ENCODE results near the gene N4BP3.
"Not testable (repeated sequence)": the region's sequence is repeated elsewhere in the genome, so short reads cannot be mapped to it uniquely, and the experiment has no call there.

Gene N4BP3

DNA sequence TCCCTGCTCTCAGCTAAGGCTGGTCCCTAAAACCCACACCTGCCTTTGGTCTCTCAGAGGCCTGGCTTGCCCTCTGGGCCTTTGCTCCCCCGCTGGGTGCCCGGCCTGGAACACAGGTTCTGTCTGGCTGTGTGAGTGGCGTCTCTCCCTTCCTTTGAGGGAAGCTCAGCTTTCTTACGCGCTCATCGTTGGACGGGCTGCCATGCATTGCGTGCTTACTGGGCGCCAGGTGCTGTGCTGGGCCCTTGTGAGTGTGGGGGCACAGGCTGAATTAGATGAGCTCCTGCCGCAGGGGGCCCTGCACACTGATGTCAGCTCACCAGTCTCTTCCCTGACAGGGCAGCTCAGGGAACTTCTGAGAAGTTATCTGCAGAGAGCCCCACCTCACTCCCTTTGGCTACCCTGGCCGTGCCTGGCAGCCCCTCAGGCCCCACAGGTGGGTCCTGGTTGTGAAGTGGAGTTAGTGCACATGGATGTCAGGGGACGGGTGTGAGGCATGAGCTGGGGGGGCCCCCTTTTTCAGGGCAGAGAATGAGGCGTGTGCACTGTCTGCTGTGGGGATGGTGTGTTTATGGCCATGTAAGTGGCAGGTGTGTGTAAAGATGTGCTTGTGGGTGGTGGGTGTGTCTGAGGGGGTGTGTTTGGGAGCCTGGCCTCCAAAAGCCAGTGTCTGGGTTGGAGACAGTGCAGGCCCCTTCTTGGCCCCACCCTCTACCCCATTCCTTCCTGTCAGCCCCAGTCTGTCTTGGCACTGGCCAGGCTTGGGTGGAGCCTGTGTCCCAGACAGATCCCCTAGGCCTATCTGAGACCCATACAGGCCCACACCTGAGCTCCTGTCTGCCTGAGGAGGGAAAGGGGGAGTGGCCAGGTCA is 10.0 kb downstream of the N4BP3 start:
- DNase-seq, result no peak

DNA sequence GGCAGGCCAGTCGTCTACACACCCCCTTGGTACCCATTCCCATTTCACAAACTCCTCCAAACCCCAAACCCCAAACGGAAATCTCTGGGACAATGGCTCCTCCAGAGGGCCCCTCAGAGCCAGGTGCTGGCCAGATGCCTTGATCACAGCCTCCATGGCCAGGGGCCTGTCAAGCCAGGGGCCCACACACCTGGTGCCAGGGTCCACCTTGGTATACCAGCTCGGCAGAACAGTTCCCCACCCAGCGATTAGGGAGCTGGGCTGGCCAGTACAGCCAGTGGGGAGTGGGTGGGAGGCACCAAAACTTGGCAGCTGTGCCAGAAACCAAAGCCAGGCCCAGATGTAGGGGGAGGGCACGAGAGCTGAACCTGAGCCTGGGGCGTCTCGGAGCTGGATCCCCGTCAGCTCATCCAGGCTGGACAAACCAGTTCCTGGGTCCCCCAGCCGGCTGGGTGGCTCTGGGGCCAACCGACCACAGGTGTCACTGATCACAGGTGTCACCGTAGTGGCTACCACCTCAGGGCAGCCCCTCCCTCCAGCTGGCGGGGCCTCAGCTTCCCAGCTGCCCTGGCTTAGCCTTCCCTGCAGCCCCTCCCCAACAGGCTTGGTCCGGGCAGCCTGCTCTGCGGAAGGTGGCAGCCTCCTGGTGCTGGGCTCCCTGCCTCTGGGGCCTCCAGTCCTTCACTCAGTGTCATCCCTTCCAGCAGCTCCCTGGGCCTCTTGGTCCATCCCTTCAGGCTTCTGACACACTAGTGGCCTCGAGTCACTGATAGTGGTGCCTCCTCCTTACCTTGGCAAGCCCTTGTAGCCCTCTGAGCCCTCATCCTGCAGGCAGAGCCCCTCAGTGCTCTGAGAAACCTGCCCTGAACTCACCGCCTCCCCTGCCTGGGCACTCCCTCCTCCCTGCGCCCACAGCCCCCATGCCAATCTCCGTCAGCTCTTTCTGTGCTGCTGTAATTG is 10.9 kb downstream of the N4BP3 start:
- DNase-seq, result no peak

DNA sequence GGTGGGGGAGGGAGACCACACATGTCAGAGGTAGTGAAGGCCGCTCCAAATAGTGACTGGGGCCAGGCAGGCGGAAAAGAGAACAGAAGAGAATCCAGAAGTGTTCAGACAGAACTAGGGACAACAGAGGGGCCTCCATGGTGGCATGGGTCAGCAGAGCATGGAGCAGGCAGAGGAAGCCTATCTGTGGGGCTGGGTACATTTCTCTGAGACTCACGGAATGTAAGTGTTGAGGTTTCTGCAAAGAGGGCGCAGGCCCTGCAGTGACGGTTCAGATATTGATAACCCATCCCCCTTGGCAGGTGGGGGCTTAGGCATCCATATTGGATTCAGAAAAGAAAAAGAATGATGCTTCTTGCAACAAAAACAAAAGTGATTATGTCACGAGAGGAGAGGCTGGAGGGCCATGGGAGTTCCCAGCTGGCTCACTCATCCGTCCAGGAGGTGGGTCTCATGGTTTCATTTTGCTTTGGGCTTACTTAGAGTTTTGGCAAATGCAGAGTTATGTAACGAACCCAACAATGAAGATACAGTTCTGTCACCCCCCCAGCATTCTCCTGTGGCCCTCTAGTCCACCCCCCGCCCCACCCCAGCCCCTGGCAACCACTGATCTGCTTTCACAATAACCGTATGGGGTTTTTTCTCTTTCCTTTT is 12.0 kb downstream of the N4BP3 start:
- no peak for DNase-seq

DNA sequence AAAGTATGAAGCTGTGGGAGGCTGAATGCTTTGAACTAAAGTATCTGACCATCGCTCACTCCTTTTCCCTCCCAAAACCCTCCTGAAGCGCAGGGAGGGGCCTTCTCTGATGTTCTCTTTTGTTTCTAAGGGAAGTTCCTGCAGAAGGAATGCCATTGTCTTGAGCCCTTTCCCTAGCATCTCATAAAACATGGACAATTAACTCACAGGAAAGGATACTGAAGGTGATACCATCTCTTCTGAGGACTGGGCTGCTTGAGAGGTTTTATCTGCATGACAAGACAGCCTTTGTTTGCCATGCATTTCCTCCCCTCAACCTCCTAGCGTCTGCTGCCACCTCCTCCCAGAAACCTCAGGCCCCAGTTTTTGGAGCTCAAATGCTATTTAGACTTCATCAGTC is 13.2 kb downstream of the N4BP3 start:
- no peak for DNase-seq

DNA sequence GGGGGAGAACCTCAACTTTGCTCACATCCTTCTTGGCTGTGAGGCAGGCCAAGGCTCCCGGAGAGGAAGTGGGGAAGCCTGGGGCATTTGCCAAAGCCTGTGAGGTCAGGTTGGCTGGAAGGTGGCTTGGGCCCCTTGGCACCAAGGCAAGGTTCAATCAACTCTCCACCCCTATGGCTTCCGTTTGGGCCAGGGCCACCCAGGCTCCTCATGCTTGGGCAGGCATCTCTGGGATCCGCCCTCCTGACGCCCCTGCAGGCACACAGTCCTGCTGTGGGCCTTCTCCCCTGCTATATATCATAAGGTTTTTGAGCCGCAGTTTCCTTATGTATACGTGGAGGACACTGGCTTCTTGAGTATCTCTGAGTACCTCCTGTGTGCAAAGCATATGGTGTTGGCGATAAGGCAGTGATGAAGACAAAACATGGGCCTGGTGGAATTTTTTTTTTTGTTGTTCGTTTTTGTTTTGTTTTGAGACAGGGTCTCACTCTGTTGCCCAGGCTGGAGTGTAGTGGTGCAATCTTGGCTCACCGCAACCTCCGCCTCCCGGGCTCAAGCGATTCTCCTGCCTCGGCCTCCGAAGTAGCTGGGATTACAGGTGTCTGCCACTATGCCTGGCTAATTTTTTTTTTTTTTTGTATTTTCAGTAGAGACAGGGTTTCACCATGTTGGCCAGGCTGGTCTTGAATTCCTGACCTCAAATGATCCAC is 14.1 kb downstream of the N4BP3 start:
- DNase-seq, result not testable (repeated sequence)

DNA sequence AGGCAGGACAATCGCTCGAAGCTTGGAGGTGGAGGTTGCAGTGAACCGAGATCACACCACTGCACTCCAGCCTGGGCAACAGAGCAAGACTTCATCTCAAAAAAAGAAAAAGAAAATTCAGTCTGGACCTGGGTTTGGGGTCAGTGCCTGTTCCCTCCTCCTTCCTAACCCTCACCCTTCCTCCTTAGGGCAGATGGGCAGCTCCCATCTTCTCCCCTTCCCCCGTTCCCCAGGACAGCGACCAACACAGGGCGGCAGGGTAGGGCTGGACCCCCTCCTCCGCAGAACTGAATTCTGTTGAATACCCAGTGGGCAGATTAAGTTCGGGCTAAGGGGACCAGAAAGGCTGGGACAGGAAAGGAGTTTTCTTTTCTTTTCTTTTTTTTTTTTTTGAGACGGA is 16.0 kb downstream of the N4BP3 start:
- no peak for DNase-seq

DNA sequence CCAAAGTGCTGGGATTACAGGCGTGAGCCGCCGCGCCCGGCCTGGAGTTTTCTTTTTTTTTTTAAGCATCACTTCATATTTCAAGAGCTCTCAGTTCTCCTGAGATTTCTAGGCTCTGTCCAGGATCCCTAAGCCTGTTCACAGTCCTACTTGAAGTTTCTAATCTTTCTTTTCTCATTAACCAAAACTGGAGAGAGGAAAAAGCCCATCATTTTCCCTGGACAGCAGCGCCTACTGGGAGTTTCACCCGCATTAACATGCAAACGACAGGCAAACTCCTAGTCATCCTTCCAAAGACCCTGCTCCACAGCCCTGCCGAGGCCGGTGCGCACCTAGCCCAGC is 16.9 kb downstream of the N4BP3 start:
- not testable (repeated sequence) for DNase-seq

DNA sequence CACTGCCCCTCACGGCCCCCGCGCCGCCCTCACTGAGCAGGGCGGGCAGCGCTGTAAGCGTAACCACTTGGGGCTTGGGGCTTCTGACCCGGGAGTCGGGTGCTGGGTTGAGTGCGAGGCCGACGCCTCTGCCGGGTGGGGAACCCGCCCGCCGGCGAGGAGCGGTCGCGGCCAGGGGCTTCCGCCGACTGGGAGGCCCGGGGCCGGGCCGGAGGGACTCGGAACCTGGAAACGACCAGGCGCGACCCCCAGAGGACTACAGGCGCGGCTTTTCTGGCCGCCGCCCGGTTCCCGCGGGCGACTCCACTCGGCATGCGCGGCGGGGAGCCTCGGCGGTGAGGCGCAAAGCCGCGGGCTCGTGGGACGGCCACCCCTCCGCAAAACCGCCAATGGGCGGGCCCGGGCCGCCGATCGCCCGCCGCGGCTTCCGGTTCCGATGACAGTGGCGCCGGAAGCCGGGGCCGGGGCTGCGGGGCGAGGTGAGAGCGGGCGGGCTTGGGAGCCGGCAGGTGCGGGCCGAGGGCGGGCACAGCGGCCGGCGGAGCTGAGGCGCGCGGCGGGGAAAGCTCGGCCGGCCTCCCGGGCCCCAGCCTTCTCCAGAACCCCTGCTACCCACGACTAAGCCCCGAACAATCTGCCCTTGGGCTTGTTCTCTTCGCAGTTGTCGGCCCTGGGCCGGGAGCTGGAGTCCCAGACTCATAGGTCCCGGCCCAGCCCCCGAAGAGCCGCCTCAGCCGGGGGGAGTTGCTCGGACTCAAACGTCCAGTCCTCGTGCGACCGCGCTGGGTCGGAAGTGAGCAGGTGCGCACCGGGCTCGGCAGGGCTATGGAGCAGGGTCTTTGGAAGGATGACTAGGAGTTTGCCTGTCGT is 17.5 kb downstream of the N4BP3 start, which contains the start of gene RMND5B:
Gene RMND5B (plus strand): TSS at position 439 of the 870 bp plus-strand sequence. CDS start 7,106 bp downstream, outside the sequence.
- peak; percentile 82 to 85 for DNase-seq

DNA sequence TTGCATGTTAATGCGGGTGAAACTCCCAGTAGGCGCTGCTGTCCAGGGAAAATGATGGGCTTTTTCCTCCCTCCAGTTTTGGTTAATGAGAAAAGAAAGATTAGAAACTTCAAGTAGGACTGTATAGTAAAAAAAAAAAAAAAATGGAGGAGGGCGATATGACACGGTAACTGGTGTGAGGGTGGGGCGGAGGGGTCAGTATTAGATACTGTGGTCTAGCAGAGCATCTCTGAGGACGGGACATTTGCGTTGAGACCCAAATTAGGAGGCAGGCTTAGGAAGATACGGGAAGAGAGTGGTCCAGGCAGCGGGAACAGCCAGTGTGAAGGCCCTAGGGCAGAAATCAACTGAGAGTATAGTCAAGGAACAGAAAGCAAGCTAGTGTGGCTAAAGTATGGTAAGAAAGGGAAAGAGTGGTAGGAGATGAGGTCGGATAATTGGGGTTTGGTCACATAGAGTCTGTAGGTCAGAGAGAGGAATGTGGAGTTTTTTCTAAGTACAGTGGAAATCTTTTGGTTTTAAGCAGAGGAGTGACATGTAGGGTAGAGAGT is 18.2 kb downstream of the N4BP3 start:
- DNase-seq, result no peak

DNA sequence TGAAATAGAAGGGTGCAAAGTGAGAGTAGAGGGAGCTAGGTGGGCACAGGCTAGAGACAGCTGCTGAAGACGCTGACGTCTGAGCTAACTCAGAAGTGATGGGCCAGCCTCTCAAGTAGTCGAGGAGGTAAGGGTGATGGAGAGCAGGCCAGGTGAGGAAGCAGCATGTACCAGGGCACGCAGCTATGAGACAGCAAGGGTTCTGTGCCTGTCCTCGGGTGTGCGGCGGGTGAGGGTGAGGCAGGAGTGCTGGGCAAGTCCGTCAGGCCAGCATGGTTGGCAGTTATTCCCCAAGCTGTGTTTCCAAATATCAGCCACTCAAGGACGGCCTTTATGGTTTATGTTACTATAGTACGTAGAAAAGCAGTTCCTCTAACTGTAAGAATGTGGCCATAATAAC is 23.7 kb downstream of the N4BP3 start:
- DNase-seq, result no peak

DNA sequence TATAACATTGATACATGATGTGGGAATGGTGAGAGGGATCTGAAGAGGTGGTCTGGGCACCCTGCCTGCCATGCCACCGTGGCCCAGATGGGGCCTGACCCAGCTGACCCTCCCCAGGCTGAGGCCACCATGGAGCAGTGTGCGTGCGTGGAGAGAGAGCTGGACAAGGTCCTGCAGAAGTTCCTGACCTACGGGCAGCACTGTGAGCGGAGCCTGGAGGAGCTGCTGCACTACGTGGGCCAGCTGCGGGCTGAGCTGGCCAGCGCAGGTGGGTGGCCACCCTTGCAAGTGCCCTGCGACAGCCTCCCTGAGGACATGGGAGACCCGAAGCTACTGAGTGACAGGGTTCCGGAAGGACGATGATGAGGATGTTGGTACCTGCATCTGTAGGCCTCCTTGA is 24.7 kb downstream of the N4BP3 start:
- no peak for DNase-seq

DNA sequence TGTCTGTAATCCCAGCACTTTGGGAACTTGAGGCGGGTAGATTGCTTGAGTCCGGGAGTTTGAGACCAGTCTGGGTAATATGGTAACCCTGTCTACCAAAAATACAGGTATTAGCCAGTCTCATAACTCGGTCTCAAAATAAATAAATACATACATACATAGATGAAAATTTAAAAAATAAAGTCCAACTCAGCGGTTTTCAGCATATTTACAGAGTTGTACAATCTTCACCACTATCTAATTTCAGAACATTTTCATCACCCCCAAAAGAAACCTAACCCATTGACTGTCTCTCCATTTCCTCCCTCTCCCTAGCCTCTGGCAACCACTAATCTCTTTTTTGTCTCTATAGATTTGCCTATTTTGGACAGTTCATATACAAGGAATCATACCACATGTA is 28.2 kb downstream of the N4BP3 start:
- no peak for DNase-seq

DNA sequence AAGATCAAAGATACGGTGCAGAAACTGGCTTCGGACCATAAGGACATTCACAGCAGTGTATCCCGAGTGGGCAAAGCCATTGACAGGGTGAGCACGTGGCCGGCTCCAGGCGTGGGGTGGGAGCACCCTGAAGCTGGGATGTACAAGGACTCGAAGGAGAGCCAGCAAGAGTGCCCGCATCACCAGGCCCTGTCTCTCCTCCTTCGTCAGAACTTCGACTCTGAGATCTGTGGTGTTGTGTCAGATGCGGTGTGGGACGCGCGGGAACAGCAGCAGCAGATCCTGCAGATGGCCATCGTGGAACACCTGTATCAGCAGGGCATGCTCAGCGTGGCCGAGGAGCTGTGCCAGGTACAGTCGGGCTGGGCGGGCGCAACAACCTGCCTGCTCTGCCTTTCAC is 29.3 kb downstream of the N4BP3 start:
- no peak for DNase-seq

DNA sequence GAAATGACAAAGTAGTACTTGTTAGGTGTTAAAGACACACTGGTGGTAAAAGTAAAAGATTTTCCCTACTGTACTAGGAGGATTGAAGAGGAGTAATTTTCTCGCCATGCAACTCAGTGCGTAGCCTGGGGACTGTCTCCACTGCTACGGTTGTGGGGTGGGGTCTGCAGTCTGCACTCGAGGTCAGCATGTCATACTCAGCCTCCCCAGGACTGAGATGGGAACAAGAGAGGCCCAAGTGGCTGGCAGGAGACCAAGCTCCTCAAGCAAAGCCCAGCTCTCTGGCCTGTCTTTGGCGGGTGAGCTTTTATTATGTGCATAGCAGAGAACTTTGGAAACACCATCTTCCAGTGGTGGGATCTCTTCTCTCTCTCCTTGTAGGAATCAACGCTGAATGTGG is 29.9 kb downstream of the N4BP3 start:
- no peak for DNase-seq

DNA sequence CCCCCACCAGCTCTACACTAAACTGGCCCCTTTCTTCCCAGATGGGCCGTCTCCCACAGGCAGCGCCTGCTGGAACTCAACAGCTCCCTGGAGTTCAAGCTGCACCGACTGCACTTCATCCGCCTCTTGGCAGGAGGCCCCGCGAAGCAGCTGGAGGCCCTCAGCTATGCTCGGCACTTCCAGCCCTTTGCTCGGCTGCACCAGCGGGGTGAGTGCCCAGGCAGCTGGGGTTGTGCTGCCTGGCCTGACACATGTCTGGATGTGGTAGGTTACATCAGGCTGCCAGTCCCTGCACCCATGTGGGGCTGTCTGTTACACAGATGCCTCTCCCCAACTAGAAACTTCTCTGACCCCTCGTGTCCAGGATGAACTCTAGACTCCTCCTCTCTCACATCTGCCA is 30.6 kb downstream of the N4BP3 start:
- DNase-seq, result no peak

DNA sequence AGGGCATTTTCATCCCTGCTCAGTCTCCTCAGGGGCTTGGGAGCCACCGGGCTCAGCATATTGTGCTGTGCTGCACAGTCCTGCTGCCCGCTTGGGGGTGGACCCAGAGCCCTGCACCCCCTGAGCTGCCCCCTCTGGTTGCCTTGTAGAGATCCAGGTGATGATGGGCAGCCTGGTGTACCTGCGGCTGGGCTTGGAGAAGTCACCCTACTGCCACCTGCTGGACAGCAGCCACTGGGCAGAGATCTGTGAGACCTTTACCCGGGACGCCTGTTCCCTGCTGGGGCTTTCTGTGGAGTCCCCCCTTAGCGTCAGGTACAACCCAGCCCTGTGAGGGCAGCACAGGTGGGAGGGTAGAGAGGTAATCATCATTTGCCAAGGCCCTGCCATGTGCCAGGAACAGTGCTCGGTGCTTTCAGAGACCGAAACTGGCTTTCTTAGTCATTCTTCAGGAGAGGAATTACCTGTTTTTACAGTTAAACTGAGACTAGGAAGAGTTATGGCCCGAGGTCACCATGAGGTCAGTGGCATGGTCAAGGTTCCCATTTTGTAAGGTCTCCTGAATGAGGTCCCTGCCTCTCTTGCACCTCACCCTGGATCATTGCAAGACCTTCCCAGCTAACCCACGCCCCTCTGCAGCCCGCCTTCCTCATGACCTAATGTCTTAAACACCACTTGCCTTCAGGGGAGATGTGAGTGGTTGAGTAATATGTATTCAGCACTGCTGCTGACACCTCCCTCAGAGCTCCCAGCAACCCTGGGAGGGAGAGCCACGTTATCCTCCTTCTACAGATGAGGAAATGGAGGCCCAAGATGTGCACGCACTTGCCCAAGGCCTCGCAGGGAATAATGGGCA is 32.9 kb downstream of the N4BP3 start:
- peak; percentile 27 to 39 for DNase-seq

DNA sequence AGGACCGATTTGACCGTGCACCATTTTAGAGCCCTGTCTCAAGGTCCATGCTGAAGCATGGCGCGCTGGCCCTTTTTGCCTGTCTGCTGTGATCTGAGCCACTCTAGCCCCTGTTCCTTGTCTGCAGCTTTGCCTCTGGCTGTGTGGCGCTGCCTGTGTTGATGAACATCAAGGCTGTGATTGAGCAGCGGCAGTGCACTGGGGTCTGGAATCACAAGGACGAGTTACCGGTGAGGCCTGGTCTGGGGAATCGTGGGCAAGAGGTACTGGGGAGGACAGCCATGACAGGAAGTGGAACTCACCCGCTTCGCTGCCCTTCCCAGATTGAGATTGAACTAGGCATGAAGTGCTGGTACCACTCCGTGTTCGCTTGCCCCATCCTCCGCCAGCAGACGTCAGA is 34.1 kb downstream of the N4BP3 start:
- no peak for DNase-seq

DNA sequence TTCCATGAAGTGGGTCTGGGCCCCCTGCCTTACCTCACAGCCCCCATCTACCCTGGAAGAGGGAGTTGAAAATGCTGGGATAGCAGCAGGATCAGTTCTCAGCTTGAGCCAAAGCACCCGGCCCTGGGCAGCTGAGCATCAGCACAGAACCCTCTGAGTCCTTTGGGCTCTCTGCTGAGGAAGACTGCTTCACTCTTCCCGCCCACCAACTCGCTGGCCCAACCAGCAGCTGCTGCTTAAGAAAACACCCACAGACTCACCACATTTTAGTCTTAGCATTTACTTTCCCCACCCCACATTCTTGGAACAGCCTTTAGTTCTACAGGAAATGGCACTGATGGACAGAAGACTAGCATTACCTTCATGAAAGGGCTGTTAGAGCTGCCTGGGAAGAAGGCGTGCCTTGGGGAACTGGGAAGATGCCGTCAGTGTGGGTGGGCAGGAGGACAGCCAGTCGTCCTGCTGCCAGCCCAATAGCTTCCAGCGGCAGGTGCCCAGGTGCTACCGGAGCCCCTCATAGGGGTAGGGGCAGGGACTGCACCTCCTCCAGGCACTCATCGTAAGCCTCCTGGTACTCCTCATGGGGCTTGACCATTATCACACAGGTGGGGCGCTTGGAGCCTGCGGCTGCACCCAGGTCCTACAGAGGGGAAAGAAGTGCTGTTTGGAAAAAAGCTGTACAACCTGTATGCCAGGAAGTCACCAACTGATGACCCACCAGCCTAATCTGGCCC is 36.0 kb downstream of the N4BP3 start:
- DNase-seq, result no peak
